ENCODE results near the gene IL36B. TPM values are rescaled to one million over a fixed set of nuclear protein-coding genes. Genes with fewer than 3 reads are reported as not detected.

Gene IL36B
- total and polyA plus RNA-seq, 2 experiments from 2014 or later, result not detected

- DNase-seq (ENCODE audit: low read depth in 1 of 2, low spot score in 1 of 2), result no peak
- no peaks in the 10 kb centered on the region for H3K36me3 ChIP-seq
Measured at GRCh38 chr2:113050921-113051895, 1.5 kb downstream of the IL36B start.

GRCh38 chr2:113046465-113046864 lies 6.2 kb downstream of the IL36B start:
- Histone ChIP-seq H3K27me3 (no peaks in the 10 kb centered on the region), H3K4me3 (no peak overlapping the region), H3K4me1 (ENCODE audit: low read depth) (no peaks in the 10 kb centered on the region), H3K36me3 (no peaks in the 10 kb centered on the region), H3K9me3 (ENCODE audit: low read depth) (peaks cover 3% of the 10 kb centered on the region), H3K27ac (no peak overlapping the region)
- no peak for TF ChIP-seq CTCF (IDR thresholded peaks at IDR 0.05; ENCODE audit: low read depth, low read length)
- no peak for DNase-seq (ENCODE audit: low read depth in 1 of 2, low spot score in 1 of 2)

More at GRCh38 chr2:113050921-113051895, 1.5 kb downstream of the IL36B start:
- Histone ChIP-seq H3K27me3 (no peaks in the 10 kb centered on the region), H3K27ac (no peak overlapping the region), H3K4me1 (ENCODE audit: low read depth) (no peaks in the 10 kb centered on the region), H3K4me3 (no peak overlapping the region), H3K9me3 (ENCODE audit: low read depth) (peaks cover 3% of the 10 kb centered on the region)
- no peak for TF ChIP-seq CTCF (IDR thresholded peaks at IDR 0.05; ENCODE audit: low read depth, low read length)

- no peaks in the 10 kb centered on the region for H3K27me3 ChIP-seq
- no peaks in the 10 kb centered on the region for H3K36me3 ChIP-seq
- H3K27ac ChIP-seq, result no peak overlapping the region
- H3K4me3 ChIP-seq, result no peak overlapping the region
- TF ChIP-seq CTCF (IDR thresholded peaks at IDR 0.05; ENCODE audit: low read depth, low read length), result no peak
- no peak for DNase-seq (ENCODE audit: low read depth in 1 of 2, low spot score in 1 of 2)
- no peaks in the 10 kb centered on the region for H3K4me1 ChIP-seq (ENCODE audit: low read depth)
- H3K9me3 ChIP-seq (ENCODE audit: low read depth), result no peaks in the 10 kb centered on the region
Measured at GRCh38 chr2:113041871-113042270, 10.8 kb downstream of the IL36B start.

GRCh38 chr2:113039719-113040118 lies 12.9 kb downstream of the IL36B start:
- H3K27me3 ChIP-seq, result no peaks in the 10 kb centered on the region
- H3K4me1 ChIP-seq (ENCODE audit: low read depth), result no peaks in the 10 kb centered on the region
- no peaks in the 10 kb centered on the region for H3K9me3 ChIP-seq (ENCODE audit: low read depth)
- TF ChIP-seq CTCF (IDR thresholded peaks at IDR 0.05; ENCODE audit: low read depth, low read length), result no peak
- no peaks in the 10 kb centered on the region for H3K36me3 ChIP-seq
- no peak for DNase-seq (ENCODE audit: low read depth in 1 of 2, low spot score in 1 of 2)
- no peak overlapping the region for H3K27ac ChIP-seq
- H3K4me3 ChIP-seq, result no peak overlapping the region

- Histone ChIP-seq H3K4me1 (ENCODE audit: low read depth) (no peaks in the 10 kb centered on the region), H3K9me3 (ENCODE audit: low read depth) (no peaks in the 10 kb centered on the region), H3K4me3 (no peak overlapping the region), H3K27me3 (no peaks in the 10 kb centered on the region), H3K27ac (no peak overlapping the region), H3K36me3 (no peaks in the 10 kb centered on the region)
- TF ChIP-seq CTCF (IDR thresholded peaks at IDR 0.05; ENCODE audit: low read depth, low read length), result no peak
- no peak for DNase-seq (ENCODE audit: low read depth in 1 of 2, low spot score in 1 of 2)
Measured at GRCh38 chr2:113039158-113039557, 13.5 kb downstream of the IL36B start.
